ENCODE results near the gene C4orf17. TPM values are rescaled to one million over a fixed set of nuclear protein-coding genes. Genes with fewer than 3 reads are reported as not detected.

C4orf17 gene
- total RNA-seq, 2 experiments from 2014 or later = not detected

DNA sequence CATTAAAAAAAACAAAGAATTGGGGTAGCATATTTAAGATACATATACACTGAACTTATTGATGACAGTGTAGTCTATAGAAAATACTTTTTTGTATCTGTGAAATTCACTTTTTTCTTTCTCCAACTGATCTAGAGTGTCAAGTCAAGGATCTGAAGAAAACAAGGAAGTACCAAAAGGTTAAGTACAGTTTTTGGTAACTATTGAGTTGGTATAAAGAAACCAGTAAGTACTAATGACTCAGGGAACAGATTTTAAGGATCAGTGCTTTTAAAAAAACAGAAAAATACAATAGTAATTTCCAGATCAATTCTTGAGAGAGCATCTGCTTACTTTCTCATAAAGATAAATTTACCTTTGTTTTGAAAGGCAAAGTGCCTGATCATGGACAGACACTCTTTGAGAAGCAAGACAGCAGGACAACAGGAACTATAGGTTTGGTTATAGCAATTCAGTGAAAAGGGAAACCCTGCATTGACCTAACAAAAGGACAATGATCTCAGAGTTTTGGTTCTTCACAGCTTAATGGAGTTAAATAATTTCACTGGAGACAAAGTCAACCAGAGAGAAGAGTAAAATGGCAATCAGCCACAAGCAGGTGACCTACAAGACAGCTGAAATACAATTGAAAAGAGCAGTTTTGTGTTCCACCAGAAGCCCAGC, 29.6 kb downstream of the C4orf17 start:
- no peak for ATAC-seq
- H3K4me3 Mint-ChIP-seq = no peak overlapping the region
- CTCF ChIA-PET = no interaction called here
- H3K36me3 Mint-ChIP-seq (ENCODE audit: low read depth) = no peaks in the 10 kb centered on the region
- POLR2A ChIA-PET = no interaction called here
- no peak overlapping the region for H3K27ac Mint-ChIP-seq
- H3K4me1 Mint-ChIP-seq (ENCODE audit: low read depth) = no peaks in the 10 kb centered on the region
- H3K27me3 Mint-ChIP-seq (ENCODE audit: low read depth) = peaks cover under 1% of the 10 kb centered on the region
- no peak for DNase-seq
- H3K9me3 Mint-ChIP-seq (ENCODE audit: insufficient read depth) = peaks cover 4% of the 10 kb centered on the region

DNA sequence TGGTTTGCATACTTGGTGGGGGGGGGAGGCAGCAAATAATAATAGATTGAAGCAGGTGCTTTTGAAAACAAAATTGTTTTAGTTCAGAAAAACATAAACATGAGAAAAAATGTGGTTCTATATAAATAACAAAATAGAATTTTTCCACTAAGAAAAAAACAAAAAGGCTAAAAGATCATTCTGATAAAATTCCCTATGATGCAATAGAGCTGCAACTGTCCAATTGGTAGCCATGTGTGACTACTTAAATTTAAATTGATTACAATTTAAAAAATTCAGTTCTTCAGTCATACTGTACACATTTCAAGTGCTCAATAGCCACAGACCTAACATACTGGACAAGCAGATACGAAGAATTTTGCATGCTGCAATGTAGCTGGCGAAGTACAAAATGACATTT, 42.1 kb downstream of the C4orf17 start:
- no peaks in the 10 kb centered on the region for H3K27me3 Mint-ChIP-seq (ENCODE audit: low read depth)
- no peak for DNase-seq
- peaks cover 2% of the 10 kb centered on the region for H3K36me3 Mint-ChIP-seq (ENCODE audit: low read depth)
- no peak overlapping the region for H3K27ac Mint-ChIP-seq
- no peaks in the 10 kb centered on the region for H3K9me3 Mint-ChIP-seq (ENCODE audit: insufficient read depth)
- CTCF ChIA-PET = interaction anchor here (2.3 kb wide), 1 partner anchor 256 kb away, joined by 10 read pairs; no protein-coding TSS in a partner anchor
- no peaks in the 10 kb centered on the region for H3K4me1 Mint-ChIP-seq (ENCODE audit: low read depth)
- POLR2A ChIA-PET = no interaction called here
- no peak for ATAC-seq
- no peak overlapping the region for H3K4me3 Mint-ChIP-seq

- H3K27me3 Mint-ChIP-seq (ENCODE audit: low read depth) = peaks cover 19% of the 10 kb centered on the region
- CTCF ChIA-PET = interaction anchor here (0.8 to 4.4 kb wide), 10 partner anchors 15 to 385 kb away, joined by 3 to 46 read pairs (median 4); no protein-coding TSS in a partner anchor
Measured at GRCh38 chr4:99563310-99564186, 52.7 kb downstream of the C4orf17 start, which contains the start of gene TRMT10A. Gene TRMT10A, minus strand, starts transcription at chr4:99564039. Its CDS starts 4,701 bp downstream, at chr4:99559338.

GRCh38 chr4:99564921-99565320, 54.1 kb downstream of the C4orf17 start:
- peaks cover 24% of the 10 kb centered on the region for H3K27me3 Mint-ChIP-seq (ENCODE audit: low read depth)

More at GRCh38 chr4:99563310-99564186, 52.7 kb downstream of the C4orf17 start, which contains the start of gene TRMT10A:
- no peaks in the 10 kb centered on the region for H3K9me3 Mint-ChIP-seq (ENCODE audit: insufficient read depth)
- H3K4me1 Mint-ChIP-seq (ENCODE audit: low read depth) = peaks cover 25% of the 10 kb centered on the region
- DNase-seq = peak; percentile 97
- H3K27ac Mint-ChIP-seq = peak within 1 kb of the TSS; percentile 98
- POLR2A ChIA-PET = interaction anchor here (0.9 to 1.8 kb wide), 9 partner anchors 244 to 635 kb away, joined by 3 to 12 read pairs (median 4); partner anchors contain the start of genes ADH5, DAPP1, DNAJB14 and H2AZ1
- peaks cover 4% of the 10 kb centered on the region for H3K36me3 Mint-ChIP-seq (ENCODE audit: low read depth)
- peak within 1 kb of the TSS; percentile 89 for H3K4me3 Mint-ChIP-seq
- ATAC-seq = peak; percentile 95

DNA sequence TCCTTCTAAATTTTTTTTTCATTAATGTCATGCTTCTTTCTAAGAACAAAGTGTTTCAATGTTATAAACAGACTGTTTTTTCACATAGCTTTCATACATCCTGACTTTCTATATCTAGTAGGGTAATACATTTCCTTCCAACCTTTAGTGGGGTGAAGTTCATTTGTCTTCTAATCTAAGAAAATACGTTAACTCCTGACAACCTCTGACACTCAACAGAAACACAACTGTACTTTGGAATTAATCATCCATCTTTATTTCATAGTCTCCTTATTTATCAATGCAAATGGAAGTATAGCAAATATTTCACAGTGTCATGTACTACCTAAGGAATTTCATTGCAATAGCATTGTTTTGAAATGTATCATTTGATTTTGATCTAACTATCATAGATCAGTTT, 61.1 kb downstream of the C4orf17 start:
- ATAC-seq (no peak), DNase-seq (no peak)
- POLR2A ChIA-PET = no interaction called here
- CTCF ChIA-PET = no interaction called here
- no peaks in the 10 kb centered on the region for H3K9me3 Mint-ChIP-seq (ENCODE audit: insufficient read depth)
- H3K36me3 Mint-ChIP-seq (ENCODE audit: low read depth) = no peaks in the 10 kb centered on the region
- H3K27ac Mint-ChIP-seq = no peak overlapping the region
- H3K27me3 Mint-ChIP-seq (ENCODE audit: low read depth) = peaks cover 44% of the 10 kb centered on the region
- H3K4me1 Mint-ChIP-seq (ENCODE audit: low read depth) = no peaks in the 10 kb centered on the region
- no peak overlapping the region for H3K4me3 Mint-ChIP-seq

More at GRCh38 chr4:99564921-99565320, 54.1 kb downstream of the C4orf17 start:
- ATAC-seq (no peak), DNase-seq (no peak)
- Mint-ChIP-seq H3K4me1 (ENCODE audit: low read depth) (peaks cover 25% of the 10 kb centered on the region), H3K4me3 (no peak overlapping the region), H3K9me3 (ENCODE audit: insufficient read depth) (no peaks in the 10 kb centered on the region), H3K36me3 (ENCODE audit: low read depth) (peaks cover 4% of the 10 kb centered on the region), H3K27ac (no peak overlapping the region)
- ChIA-PET CTCF (interaction anchor here (4.4 kb wide), 1 partner anchor 244 kb away, joined by 46 read pairs; no protein-coding TSS in a partner anchor), POLR2A (interaction anchor here (1.4 kb wide), 1 partner anchor 385 kb away, joined by 4 read pairs; the partner anchor contains the start of gene H2AZ1)

GRCh38 chr4:99572527-99573240, 61.9 kb downstream of the C4orf17 start:
- Mint-ChIP-seq H3K36me3 (ENCODE audit: low read depth) (no peaks in the 10 kb centered on the region), H3K27me3 (ENCODE audit: low read depth) (peaks cover 37% of the 10 kb centered on the region), H3K27ac (no peak overlapping the region), H3K4me1 (ENCODE audit: low read depth) (no peaks in the 10 kb centered on the region), H3K4me3 (no peak overlapping the region), H3K9me3 (ENCODE audit: insufficient read depth) (no peaks in the 10 kb centered on the region)
- no peak for DNase-seq
- CTCF ChIA-PET = no interaction called here
- ATAC-seq = no peak
- POLR2A ChIA-PET = no interaction called here

DNA sequence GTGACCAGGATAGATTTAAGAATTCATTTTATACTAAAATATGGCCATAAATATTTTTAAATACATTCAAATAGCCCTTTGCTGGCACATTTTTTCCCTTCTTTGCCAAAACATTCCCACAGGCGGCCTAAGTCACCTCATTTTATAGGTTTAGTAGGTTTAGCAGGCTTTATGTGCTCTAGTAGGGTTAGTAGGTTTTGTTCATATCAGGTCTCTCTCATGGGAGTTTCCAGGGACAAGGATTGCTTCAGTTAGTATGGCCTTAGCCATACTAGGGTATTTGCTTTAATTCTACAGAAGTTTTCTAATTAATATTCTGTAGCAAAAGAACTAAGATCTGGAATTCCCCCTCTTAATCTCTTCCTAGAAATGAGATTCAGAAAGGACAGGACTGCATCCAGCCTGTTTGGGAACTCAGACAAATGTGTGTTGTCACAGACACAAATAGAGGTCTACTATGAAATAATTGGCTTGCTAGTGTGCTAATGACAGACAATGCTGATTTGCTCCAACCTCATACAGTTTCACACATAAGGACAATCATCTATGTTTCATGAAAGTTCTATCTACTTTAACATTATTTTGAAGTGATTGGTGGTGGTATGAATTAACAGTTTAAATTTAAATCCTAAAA, 63.0 kb downstream of the C4orf17 start:
- CTCF ChIA-PET = no interaction called here
- no peak for ATAC-seq
- H3K4me1 Mint-ChIP-seq (ENCODE audit: low read depth) = no peaks in the 10 kb centered on the region

GRCh38 chr4:99574530-99575324, 63.9 kb downstream of the C4orf17 start, which contains the start of gene MTTP:
Gene MTTP, plus strand, starts transcription at chr4:99574824. Its CDS starts 86 bp downstream, at chr4:99574910.
- Mint-ChIP-seq H3K27ac (no peak within 1 kb of the TSS), H3K4me1 (ENCODE audit: low read depth) (no peaks in the 10 kb centered on the region), H3K27me3 (ENCODE audit: low read depth) (peaks cover 36% of the 10 kb centered on the region), H3K4me3 (no peak within 1 kb of the TSS), H3K9me3 (ENCODE audit: insufficient read depth) (no peaks in the 10 kb centered on the region), H3K36me3 (ENCODE audit: low read depth) (no peaks in the 10 kb centered on the region)
- POLR2A ChIA-PET = no interaction called here
- DNase-seq (no peak), ATAC-seq (no peak)
- CTCF ChIA-PET = no interaction called here

More for the DNA sequence above, 63.0 kb downstream of the C4orf17 start:
- no peak overlapping the region for H3K27ac Mint-ChIP-seq
- POLR2A ChIA-PET = no interaction called here
- H3K4me3 Mint-ChIP-seq = no peak overlapping the region
- H3K36me3 Mint-ChIP-seq (ENCODE audit: low read depth) = no peaks in the 10 kb centered on the region
- H3K27me3 Mint-ChIP-seq (ENCODE audit: low read depth) = peaks cover 32% of the 10 kb centered on the region
- DNase-seq = no peak
- no peaks in the 10 kb centered on the region for H3K9me3 Mint-ChIP-seq (ENCODE audit: insufficient read depth)

- Mint-ChIP-seq H3K27me3 (ENCODE audit: low read depth) (peaks cover 18% of the 10 kb centered on the region), H3K27ac (no peak overlapping the region), H3K4me1 (ENCODE audit: low read depth) (no peaks in the 10 kb centered on the region), H3K4me3 (no peak overlapping the region), H3K36me3 (ENCODE audit: low read depth) (no peaks in the 10 kb centered on the region), H3K9me3 (ENCODE audit: insufficient read depth) (no peaks in the 10 kb centered on the region)
- DNase-seq (no peak), ATAC-seq (no peak)
- ChIA-PET POLR2A (no interaction called here), CTCF (interaction anchor here (0.6 kb wide), 1 partner anchor 15 kb away, joined by 3 read pairs; the partner anchor contains the start of gene TRMT10A)
Measured at GRCh38 chr4:99578714-99579113, 67.9 kb downstream of the C4orf17 start.

DNA sequence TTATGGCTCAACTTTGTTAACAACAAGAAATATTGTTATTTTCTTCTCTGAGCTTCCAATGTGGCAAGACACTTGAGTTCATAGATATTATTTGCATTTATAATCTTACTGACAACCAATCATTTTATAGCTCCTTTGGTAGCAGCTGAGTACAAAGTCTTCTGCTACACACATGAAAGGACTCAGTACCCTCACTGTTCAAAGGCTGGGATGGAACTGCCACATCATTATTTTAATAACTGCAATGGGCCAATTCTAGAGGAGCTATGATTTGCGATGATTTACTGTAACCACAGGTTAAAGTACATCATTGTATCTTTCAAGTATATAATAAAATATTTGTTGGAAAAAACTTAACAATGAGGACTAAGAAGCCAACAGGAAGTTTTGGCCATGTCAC, 74.7 kb downstream of the C4orf17 start:
- no peak for ATAC-seq
- Mint-ChIP-seq H3K27me3 (ENCODE audit: low read depth) (peaks cover 11% of the 10 kb centered on the region), H3K9me3 (ENCODE audit: insufficient read depth) (no peaks in the 10 kb centered on the region), H3K4me1 (ENCODE audit: low read depth) (no peaks in the 10 kb centered on the region), H3K27ac (no peak overlapping the region), H3K36me3 (ENCODE audit: low read depth) (no peaks in the 10 kb centered on the region), H3K4me3 (no peak overlapping the region)
- DNase-seq = no peak
- ChIA-PET POLR2A (no interaction called here), CTCF (no interaction called here)

All from activated CD8-positive, alpha-beta T cell treated with anti-CD3 and anti-CD28 coated beads, Interleukin-2, amount 10 ng/mL, durations not matched to agents 7 days and 5 days (primary cell).